Endothelial cell of umbilical vein (primary cell): Measurements from ENCODE around the gene TOX2. TPM values are rescaled to one million over a fixed set of nuclear protein-coding genes. Genes with fewer than 3 reads are reported as not detected.

ENCODE experiments used
- BruUV-seq: library from RNA; stranded (reverse); fragments of 400-500 nt; replicated peaks from 2 replicates; lab custom pipeline; 2021; lab: Mats Ljungman, UMichigan
- CTCF ChIA-PET: fragments of 300-600, 350-600 bp; sonication (Branson Sonifier 250); formaldehyde crosslinking; loops from one replicate; lab custom pipeline; 2021; ENCODE audit warnings: antibody characterized with exemption, inconsistent platforms; lab: Charles Lee
- POLR2A ChIA-PET: fragments of 300-600, 350-600 bp; sonication (Branson Sonifier 250); formaldehyde crosslinking; loops from one replicate; lab custom pipeline; 2021; ENCODE audit warnings: antibody characterized with exemption, inconsistent platforms; lab: Charles Lee
- DNase-seq: peaks from one replicate; pipeline ENCODE4 v3.0.0-alpha.2; 2011; ENCODE audit warnings: low read depth, low spot score
- FAIRE-seq: peaks from 2 replicates; lab custom pipeline; 2011; peaks lifted over from hg19 to GRCh38; lab: Jason Lieb, UNC
- H2AFZ ChIP-seq: 2 replicates; pipeline ENCODE4 v1.6.0; 2012; ENCODE audit warnings: low read depth, low read length, control low read depth, inconsistent platforms
- H3K27ac ChIP-seq: 2 replicates; pipeline ENCODE4 v1.5.1; 2011; ENCODE audit warnings: low read depth, mild to moderate bottlenecking, control low read depth, low read length, moderate library complexity; ENCODE audit not compliant: insufficient read depth
- H3K27me3 ChIP-seq, 2 experiments: 2 replicates each; pipeline versions ENCODE4 v1.6.0 to v1.6.1; 2011; ENCODE audit warnings: low read length in 2 of 2, mixed read lengths in 1 of 2; ENCODE audit not compliant: control insufficient read depth in 2 of 2, insufficient read depth in 2 of 2
- H3K36me3 ChIP-seq, 2 experiments: 2 replicates in 1 of 2; 3 replicates in 1 of 2; pipeline ENCODE4 v1.5.1; 2011; ENCODE audit warnings: low read length in 2 of 2, mild to moderate bottlenecking in 1 of 2, moderate library complexity in 1 of 2; ENCODE audit not compliant: control insufficient read depth in 2 of 2, insufficient read depth in 2 of 2; ENCODE audit errors: extremely low read depth in 1 of 2
- H3K4me1 ChIP-seq: 3 replicates; pipeline ENCODE4 v1.5.1; 2011; ENCODE audit warnings: mild to moderate bottlenecking, low read length; ENCODE audit not compliant: control insufficient read depth, insufficient read depth; ENCODE audit errors: extremely low read depth
- H3K4me2 ChIP-seq: 2 replicates; pipeline ENCODE4 v1.6.1; 2011; ENCODE audit warnings: low read length, control low read depth, mixed read lengths; ENCODE audit not compliant: insufficient read depth
- H3K4me3 ChIP-seq, 3 experiments: fragments of 200-600 bp in 1 of 3; sonication (generic), shearing (Covaris generic) in 1 of 3; replicated peaks in 1 of 3; 2 replicates each; pipeline ENCODE4 v1.5.1; 2011 to 2016; ENCODE audit warnings: control low read depth in 3 of 3, low read length in 3 of 3, mild to moderate bottlenecking in 2 of 3, inconsistent platforms in 1 of 3, low read depth in 1 of 3, moderate library complexity in 1 of 3; ENCODE audit not compliant: insufficient read depth in 1 of 3
- H3K79me2 ChIP-seq: 2 replicates; pipeline ENCODE4 v1.6.0; 2012; ENCODE audit warnings: low read length, inconsistent platforms; ENCODE audit not compliant: control insufficient read depth, insufficient read depth
- H3K9ac ChIP-seq: replicated peaks from 2 replicates; pipeline ENCODE3; 2011; ENCODE audit warnings: low read length, control low read depth; ENCODE audit not compliant: insufficient read depth; ENCODE audit errors: extremely low read depth
- H3K9me1 ChIP-seq: replicated peaks from 3 replicates; pipeline ENCODE4 v1.6.0; 2011; ENCODE audit warnings: mild to moderate bottlenecking, low read length; ENCODE audit not compliant: control insufficient read depth, insufficient read depth; ENCODE audit errors: extremely low read depth
- H3K9me3 ChIP-seq: replicated peaks from 2 replicates; pipeline ENCODE4 v1.5.1; 2012; ENCODE audit warnings: low read length, inconsistent platforms; ENCODE audit not compliant: control insufficient read depth, insufficient read depth
- H4K20me1 ChIP-seq: replicated peaks from 2 replicates; pipeline ENCODE3; 2011; ENCODE audit warnings: mild to moderate bottlenecking, low read length; ENCODE audit not compliant: control insufficient read depth, insufficient read depth; ENCODE audit errors: extremely low read depth
- CTCF ChIP-seq, 2 donors: IDR thresholded peaks; 1 replicate in 1 of 2; 2 replicates in 1 of 2; pipeline ENCODE4 v1.5.1; 2011; ENCODE audit warnings: low read length in 2 of 2, mild to moderate bottlenecking in 2 of 2, moderate library complexity in 2 of 2, control low read depth in 1 of 2, inconsistent platforms in 1 of 2, low read depth in 1 of 2; ENCODE audit not compliant: insufficient read depth in 1 of 2; ENCODE audit errors: extremely low read depth in 1 of 2
- EZH2 ChIP-seq: IDR thresholded peaks from 2 replicates; pipeline ENCODE4 v1.6.1; 2012; ENCODE audit warnings: borderline replicate concordance, low read depth, mild to moderate bottlenecking, moderate library complexity, low read length, inconsistent platforms; ENCODE audit not compliant: severe bottlenecking
- FOS ChIP-seq: IDR thresholded peaks from 2 replicates; pipeline ENCODE4 v1.6.1; 2011; ENCODE audit warnings: mild to moderate bottlenecking, low read length, moderate library complexity, borderline replicate concordance; ENCODE audit not compliant: insufficient read depth
- GATA2 ChIP-seq: IDR thresholded peaks from 2 replicates; pipeline ENCODE4 v1.7.0; 2011; ENCODE audit warnings: low read depth, mild to moderate bottlenecking, moderate library complexity, mixed read lengths, low read length; ENCODE audit not compliant: insufficient read length, insufficient read depth
- JUN ChIP-seq: IDR thresholded peaks from 2 replicates; pipeline ENCODE4 v1.6.1; 2011; ENCODE audit warnings: borderline replicate concordance, low read depth; ENCODE audit not compliant: insufficient read length, insufficient read depth
- MAX ChIP-seq: IDR thresholded peaks from 2 replicates; pipeline ENCODE4 v1.6.1; 2011; ENCODE audit not compliant: insufficient read depth, insufficient read length
- MYC ChIP-seq: IDR thresholded peaks from one replicate; pipeline ENCODE4 v1.6.1; 2011; ENCODE audit warnings: mild to moderate bottlenecking, low read depth, low read length
- POLR2A ChIP-seq: IDR thresholded peaks from 2 replicates; pipeline ENCODE4 v1.6.1; 2012; ENCODE audit warnings: low read depth, mild to moderate bottlenecking, control low read depth, low read length
- POLR2AphosphoS5 ChIP-seq: IDR thresholded peaks from 2 replicates; pipeline ENCODE4 v1.6.1; 2012; ENCODE audit warnings: low read depth, mild to moderate bottlenecking, control low read depth, low read length, moderate library complexity; ENCODE audit not compliant: insufficient read depth
- dilution Hi-C: fragments of 300-500 bp; cut with MboI; formaldehyde crosslinking; loops from one replicate; pipeline ENCODE4 v1.15.0; 2019; ENCODE audit warnings: low sequenced_read_pairs; ENCODE audit not compliant: extremely low pct_ligation_motif_present
- intact Hi-C: fragments of 100-400 bp; cut with micrococcal nuclease; formaldehyde crosslinking; loops from one replicate; pipeline ENCODE4 v1.10.0; 2022
- polyA plus RNA-seq, 4 experiments: library from polyadenylated mRNA; depleted of rRNA in 3 of 4; stranded (reverse) in 3 of 4; unstranded in 1 of 4; fragments of >200 nt; gene quantifications; 2 replicates each; pipeline versions ENCODE4 v1.2.1 to v1.2.3, GENCODE V29; 2011 to 2012; ENCODE audit warnings: missing spikeins in 1 of 4
- total RNA-seq: library from RNA; stranded (reverse); gene quantifications from 2 replicates; pipeline ENCODE4 v1.2.3, GENCODE V29; 2021

TOX2 gene
- total and polyA plus RNA-seq, 2 donors (not counting 3 experiments of a cell fraction or from before 2014, with no cell fraction given) = 7.0 to 18.6 TPM

- FAIRE-seq = no peak
These were observed 183.0 kb downstream of the TOX2 start for GRCh38 chr20:44097521-44098255.

More at GRCh38 chr20:44097521-44098255, 183.0 kb downstream of the TOX2 start:
- H3K4me3 ChIP-seq = no peak overlapping the region
- BruUV-seq = no TSS peak
- no peak for DNase-seq
- CTCF ChIA-PET = interaction anchor here (0.7 to 1.9 kb wide), 4 partner anchors 19 to 649 kb away, joined by 3 to 7 read pairs (median 4); no protein-coding TSS in a partner anchor
- intact Hi-C loops = no loop called here
- H3K27ac ChIP-seq = no peak overlapping the region
- H3K79me2 ChIP-seq = no peaks in the 10 kb centered on the region
- H4K20me1 ChIP-seq = no peaks in the 10 kb centered on the region
- no peak overlapping the region for H3K9ac ChIP-seq
- POLR2A ChIA-PET = no interaction called here
- no peaks in the 10 kb centered on the region for H3K4me1 ChIP-seq
- H2AFZ ChIP-seq = no peak overlapping the region
- no peaks in the 10 kb centered on the region for H3K9me3 ChIP-seq
- no peaks in the 10 kb centered on the region for H3K36me3 ChIP-seq
- no peaks in the 10 kb centered on the region for H3K9me1 ChIP-seq
- peaks cover 0 to 13% of the 10 kb centered on the region in 2 experiments for H3K27me3 ChIP-seq
- no peak for TF ChIP-seq CTCF (IDR thresholded peaks at IDR 0.05; ENCODE audit: extremely low read depth in 1 of 2, insufficient read depth in 1 of 2, low read depth in 1 of 2, low read length in 2 of 2)
- no peak for TF ChIP-seq JUN
- TF ChIP-seq MYC = no peak
- TF ChIP-seq FOS = no peak
- no peak for TF ChIP-seq POLR2AphosphoS5
- no peak for TF ChIP-seq MAX
- TF ChIP-seq POLR2A = no peak
- TF ChIP-seq EZH2 = no peak
- no peak for TF ChIP-seq GATA2
- no peak overlapping the region for H3K4me2 ChIP-seq
- dilution Hi-C loops = no loop called here
